Lower lobe of right lung (tissue), 2 donors: ENCODE results near the gene EXOC3L4. TPM values are rescaled to one million over a fixed set of nuclear protein-coding genes. Genes with fewer than 3 reads are reported as not detected.

Source experiments
- ATAC-seq, 2 donors: fragments of 200-7000 bp; cut with Tn5 transposase; one replicate each; pipeline ENCODE4 v1.9.1; 2020 to 2022; ENCODE audit warnings: mild to moderate bottlenecking in 2 of 2, moderate library complexity in 2 of 2
- DNase-seq: peaks from one replicate; pipeline ENCODE4 v3.0.0-alpha.2; 2020
- H3K27ac ChIP-seq: fragments of 200-600 bp; one replicate; pipeline ENCODE4 v1.8.0; 2022
- H3K27me3 ChIP-seq: fragments of 200-600 bp; one replicate; pipeline ENCODE4 v1.8.0; 2022; ENCODE audit warnings: low read depth
- H3K36me3 ChIP-seq: fragments of 200-600 bp; one replicate; pipeline ENCODE4 v1.8.0; 2022; ENCODE audit warnings: mild to moderate bottlenecking
- H3K4me1 ChIP-seq: fragments of 200-600 bp; one replicate; pipeline ENCODE4 v1.8.0; 2022
- H3K4me3 ChIP-seq: fragments of 200-600 bp; one replicate; pipeline ENCODE4 v1.8.0; 2022; ENCODE audit warnings: mild to moderate bottlenecking
- H3K9me3 ChIP-seq: fragments of 200-600 bp; one replicate; pipeline ENCODE4 v1.8.0; 2022
- CTCF ChIP-seq: fragments of 200-600 bp; IDR thresholded peaks from one replicate; pipeline ENCODE4 v1.8.0; 2022; ENCODE audit warnings: antibody characterized with exemption, mild to moderate bottlenecking
- intact Hi-C: fragments of 100-400 bp; cut with DNase I; formaldehyde crosslinking; loops from one replicate; pipeline ENCODE4 v1.11.0; 2022
- total RNA-seq: library from RNA; stranded (reverse); fragmentation: NEBNext Ultra II Directional; extraction: Animal tissue kit (Norgen Biotek cat#: 25700); gene quantifications from one replicate; pipeline ENCODE4 v1.2.1, GENCODE V29; 2021
- donor health status: DM: no; HTN: yes; CAD: no; lungs with severe emphysema.

Gene EXOC3L4
- total RNA-seq, 1 donor from 2014 or later: 3.6 TPM

- DNase-seq (peak; percentile 91), ATAC-seq (peak; percentile 13 to 55)
- Histone ChIP-seq H3K9me3 (no peaks in the 10 kb centered on the region), H3K27me3 (no peaks in the 10 kb centered on the region), H3K4me3 (no peak overlapping the region), H3K4me1 (peaks cover 56% of the 10 kb centered on the region), H3K27ac (peak overlapping the region; percentile 86), H3K36me3 (no peaks in the 10 kb centered on the region)
- intact Hi-C loops: no loop called here
- TF ChIP-seq CTCF: no peak
These were observed 22.8 kb upstream of the EXOC3L4 start for GRCh38 chr14:103071544-103072251.

GRCh38 chr14:103072595-103073366 is 21.7 kb upstream of the EXOC3L4 start:
- Histone ChIP-seq H3K4me1 (peaks cover 45% of the 10 kb centered on the region), H3K36me3 (no peaks in the 10 kb centered on the region), H3K9me3 (no peaks in the 10 kb centered on the region), H3K27me3 (no peaks in the 10 kb centered on the region), H3K4me3 (no peak overlapping the region), H3K27ac (peak overlapping the region; percentile 86)
- no peak for TF ChIP-seq CTCF
- intact Hi-C loops: no loop called here
- ATAC-seq (no peak), DNase-seq (no peak)

- DNase-seq (no peak), ATAC-seq (no peak)
- Histone ChIP-seq H3K36me3 (no peaks in the 10 kb centered on the region), H3K27me3 (no peaks in the 10 kb centered on the region), H3K9me3 (no peaks in the 10 kb centered on the region), H3K4me3 (no peak overlapping the region), H3K4me1 (peaks cover 40% of the 10 kb centered on the region), H3K27ac (peak overlapping the region; percentile 86)
- TF ChIP-seq CTCF: no peak
- intact Hi-C loops: no loop called here
These were observed 21.1 kb upstream of the EXOC3L4 start for GRCh38 chr14:103073367-103073875.

GRCh38 chr14:103073876-103074728 is 20.4 kb upstream of the EXOC3L4 start:
- no peak for DNase-seq
- Histone ChIP-seq H3K36me3 (no peaks in the 10 kb centered on the region), H3K9me3 (no peaks in the 10 kb centered on the region), H3K27me3 (no peaks in the 10 kb centered on the region), H3K4me3 (no peak overlapping the region), H3K4me1 (peaks cover 36% of the 10 kb centered on the region), H3K27ac (peak overlapping the region; percentile 86)
- no peak for TF ChIP-seq CTCF
- intact Hi-C loops: no loop called here
- peak in 1 of 2 donors; percentile 29 for ATAC-seq

GRCh38 chr14:103074729-103075367 is 19.7 kb upstream of the EXOC3L4 start:
- peaks cover 36% of the 10 kb centered on the region for H3K4me1 ChIP-seq
- H3K36me3 ChIP-seq: no peaks in the 10 kb centered on the region
- DNase-seq: peak; percentile 96
- H3K27me3 ChIP-seq: no peaks in the 10 kb centered on the region
- no peaks in the 10 kb centered on the region for H3K9me3 ChIP-seq
- no peak for TF ChIP-seq CTCF
- ATAC-seq: peak; percentile 70 to 75
- intact Hi-C loops: no loop called here
- H3K4me3 ChIP-seq: peak overlapping the region; percentile 56
- peak overlapping the region; percentile 86 for H3K27ac ChIP-seq
